OCI-LY7 (cell line): Measurements from ENCODE around the gene PSEN1. TPM values are rescaled to one million over a fixed set of nuclear protein-coding genes. Genes with fewer than 3 reads are reported as not detected.

Source experiments
- BruUV-seq: library from RNA; stranded (reverse); fragments of 400-500 nt; replicated peaks from 2 replicates; lab custom pipeline; 2021; lab: Mats Ljungman, UMichigan
- CTCF ChIA-PET: fragments of 300-600 bp; sonication (Branson Sonifier 250); formaldehyde crosslinking; loops from one replicate; lab custom pipeline; 2022; ENCODE audit warnings: antibody characterized with exemption; ENCODE audit not compliant: unreplicated experiment; lab: Charles Lee
- POLR2A ChIA-PET: fragments of 300-600 bp; sonication (Branson Sonifier 250); formaldehyde crosslinking; loops from one replicate; lab custom pipeline; 2022; ENCODE audit warnings: antibody characterized with exemption; lab: Charles Lee
- DNase-seq: peaks from one replicate; pipeline ENCODE4 v3.0.0-alpha.2; 2015; ENCODE audit warnings: low spot score
- H2AFZ ChIP-seq: fragments of 200-600 bp; sonication (generic), shearing (Covaris generic); 2 replicates; pipeline ENCODE4 v1.6.1; 2014; ENCODE audit warnings: mild to moderate bottlenecking, antibody characterized with exemption, low read length, moderate library complexity
- H3K27ac ChIP-seq: fragments of 200-600 bp; sonication (generic); 2 replicates; pipeline ENCODE4 v1.5.1; 2014; ENCODE audit warnings: mixed run types, low read depth, mild to moderate bottlenecking, moderate library complexity, low read length, inconsistent platforms; ENCODE audit not compliant: poor library complexity, severe bottlenecking
- H3K36me3 ChIP-seq: fragments of 200-600 bp; sonication (generic); 2 replicates; pipeline ENCODE4 v1.6.1; 2014; ENCODE audit warnings: mild to moderate bottlenecking, antibody characterized with exemption, low read length, moderate library complexity, mixed read lengths; ENCODE audit not compliant: insufficient read depth
- H3K4me1 ChIP-seq: fragments of 200-600 bp; sonication (generic); 2 replicates; pipeline ENCODE4 v1.5.1; 2014; ENCODE audit warnings: mild to moderate bottlenecking, low read length; ENCODE audit not compliant: insufficient read depth, poor library complexity, severe bottlenecking
- H3K4me2 ChIP-seq: fragments of 200-600 bp; sonication (generic); 2 replicates; pipeline ENCODE4 v1.6.1; 2014; ENCODE audit warnings: mild to moderate bottlenecking, low read length
- H3K4me3 ChIP-seq: fragments of 200-600 bp; sonication (generic); 2 replicates; pipeline ENCODE4 v1.5.1; 2014; ENCODE audit warnings: mild to moderate bottlenecking, low read depth, low read length; ENCODE audit not compliant: poor library complexity, severe bottlenecking
- H3K79me2 ChIP-seq: fragments of 200-600 bp; sonication (generic); 2 replicates; pipeline ENCODE4 v1.6.1; 2016; ENCODE audit warnings: low read depth, mild to moderate bottlenecking, low read length, moderate library complexity, mixed read lengths; ENCODE audit not compliant: insufficient read depth
- H3K9me2 ChIP-seq: fragments of 200-600 bp; sonication (generic); 2 replicates; pipeline ENCODE4 v1.6.1; 2016; ENCODE audit warnings: mild to moderate bottlenecking, low read length, mixed read lengths; ENCODE audit not compliant: insufficient read depth
- H3K9me3 ChIP-seq: fragments of 200-600 bp; sonication (generic); 2 replicates; pipeline ENCODE4 v1.6.1; 2014; ENCODE audit warnings: mild to moderate bottlenecking, mixed run types, low read length, mixed read lengths
- H4K20me1 ChIP-seq: fragments of 200-600 bp; sonication (generic); 2 replicates; pipeline ENCODE4 v1.6.1; 2014; ENCODE audit warnings: mild to moderate bottlenecking, antibody characterized with exemption, low read length, moderate library complexity, mixed read lengths; ENCODE audit not compliant: insufficient read depth
- EZH2phosphoT487 ChIP-seq: fragments of 200-600 bp; sonication (generic); IDR thresholded peaks from 2 replicates; pipeline ENCODE4 v1.6.1; 2018; ENCODE audit warnings: low read depth, borderline replicate concordance, mild to moderate bottlenecking, mixed run types, antibody characterized with exemption, low read length, moderate library complexity, mixed read lengths
- intact Hi-C: fragments of 100-400 bp; cut with micrococcal nuclease; formaldehyde crosslinking; loops from one replicate; pipeline ENCODE4 v1.10.0; 2022; ENCODE audit not compliant: unreplicated experiment
- total RNA-seq, 2 experiments: library from RNA; depleted of rRNA in 1 of 2; stranded (reverse); fragments of >200 nt in 1 of 2; shearing (Covaris generic) in 1 of 2; gene quantifications; 2 replicates each; pipeline ENCODE4 v1.2.3, GENCODE V29; 2014 to 2022
- TF ChIP-seq, protein P1 (sequence below): fragments of 200-600 bp; sonication (generic); conservative IDR thresholded peaks from 2 replicates; pipeline ENCODE4 v1.5.1; 2014; ENCODE audit warnings: mild to moderate bottlenecking, antibody characterized with exemption, low read length, moderate library complexity, mixed read lengths

PSEN1 gene
- total RNA-seq, 2 experiments from 2014 or later: 24.4 to 28.0 TPM

GRCh38 chr14:73239393-73240241 is 103.3 kb downstream of the PSEN1 start:
- Histone ChIP-seq H3K79me2 (no peaks in the 10 kb centered on the region), H4K20me1 (no peaks in the 10 kb centered on the region), H2AFZ (no peak overlapping the region), H3K4me2 (no peak overlapping the region), H3K4me1 (peaks cover 45% of the 10 kb centered on the region), H3K36me3 (no peaks in the 10 kb centered on the region), H3K27ac (no peak overlapping the region), H3K9me3 (no peaks in the 10 kb centered on the region), H3K4me3 (no peak overlapping the region), H3K9me2 (no peaks in the 10 kb centered on the region)
- CTCF ChIA-PET: interaction anchor here (0.6 kb wide), 1 partner anchor 236 kb away, joined by 3 read pairs; no protein-coding TSS in a partner anchor
- DNase-seq: no peak
- POLR2A ChIA-PET: no interaction called here
- intact Hi-C loops: no loop called here
- BruUV-seq: no TSS peak
- no peak for TF ChIP-seq EZH2phosphoT487
- TF ChIP-seq, protein P1, sequence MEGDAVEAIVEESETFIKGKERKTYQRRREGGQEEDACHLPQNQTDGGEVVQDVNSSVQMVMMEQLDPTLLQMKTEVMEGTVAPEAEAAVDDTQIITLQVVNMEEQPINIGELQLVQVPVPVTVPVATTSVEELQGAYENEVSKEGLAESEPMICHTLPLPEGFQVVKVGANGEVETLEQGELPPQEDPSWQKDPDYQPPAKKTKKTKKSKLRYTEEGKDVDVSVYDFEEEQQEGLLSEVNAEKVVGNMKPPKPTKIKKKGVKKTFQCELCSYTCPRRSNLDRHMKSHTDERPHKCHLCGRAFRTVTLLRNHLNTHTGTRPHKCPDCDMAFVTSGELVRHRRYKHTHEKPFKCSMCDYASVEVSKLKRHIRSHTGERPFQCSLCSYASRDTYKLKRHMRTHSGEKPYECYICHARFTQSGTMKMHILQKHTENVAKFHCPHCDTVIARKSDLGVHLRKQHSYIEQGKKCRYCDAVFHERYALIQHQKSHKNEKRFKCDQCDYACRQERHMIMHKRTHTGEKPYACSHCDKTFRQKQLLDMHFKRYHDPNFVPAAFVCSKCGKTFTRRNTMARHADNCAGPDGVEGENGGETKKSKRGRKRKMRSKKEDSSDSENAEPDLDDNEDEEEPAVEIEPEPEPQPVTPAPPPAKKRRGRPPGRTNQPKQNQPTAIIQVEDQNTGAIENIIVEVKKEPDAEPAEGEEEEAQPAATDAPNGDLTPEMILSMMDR: no peak

- peaks cover 43% of the 10 kb centered on the region for H3K4me1 ChIP-seq
- no peak overlapping the region for H3K27ac ChIP-seq
- TF ChIP-seq, protein P1: no peak
- no peak for TF ChIP-seq EZH2phosphoT487
- H3K79me2 ChIP-seq: no peaks in the 10 kb centered on the region
- no peaks in the 10 kb centered on the region for H3K9me3 ChIP-seq
- no TSS peak for BruUV-seq
- CTCF ChIA-PET: interaction anchor here (0.7 kb wide), 1 partner anchor 23 kb away, joined by 7 read pairs; no protein-coding TSS in a partner anchor
- H3K36me3 ChIP-seq: no peaks in the 10 kb centered on the region
- POLR2A ChIA-PET: no interaction called here
- H3K4me2 ChIP-seq: peak overlapping the region; percentile 55
- no peaks in the 10 kb centered on the region for H4K20me1 ChIP-seq
- H2AFZ ChIP-seq: no peak overlapping the region
- intact Hi-C loops: no loop called here
- no peaks in the 10 kb centered on the region for H3K9me2 ChIP-seq
- H3K4me3 ChIP-seq: no peak overlapping the region
- peak; percentile 62 for DNase-seq
Measured at GRCh38 chr14:73240816-73241480, 104.6 kb downstream of the PSEN1 start.
